ENCODE results near the gene CARD14. TPM values are rescaled to one million over a fixed set of nuclear protein-coding genes. Genes with fewer than 3 reads are reported as not detected.

CARD14 gene
- total and polyA plus RNA-seq, 4 donors: 0.13 to 0.55 (median 0.35) TPM

- Histone ChIP-seq H3K4me1 (ENCODE audit: control insufficient read depth in 1 of 2, insufficient read depth in 2 of 2, low read length in 2 of 2) (no peaks in the 10 kb centered on the region), H3K36me3 (ENCODE audit: control insufficient read depth in 1 of 2, insufficient read depth in 2 of 2, low read length in 1 of 2) (peaks cover 2 to 11% of the 10 kb centered on the region in 2 donors), H3K27me3 (ENCODE audit: control insufficient read depth in 1 of 2, insufficient read depth in 2 of 2, low read length in 1 of 2) (no peaks in the 10 kb centered on the region), H3K27ac (ENCODE audit: low read depth in 1 of 2, low read length in 2 of 2) (no peak overlapping the region), H3K9me3 (ENCODE audit: control insufficient read depth, low read length) (no peaks in the 10 kb centered on the region), H3K4me3 (ENCODE audit: low read length in 2 of 2) (no peak overlapping the region)
- WGBS, 2 donors: 84 to 86% methylated on average over 21 to 22 of the region's 22 CpGs
- no peak for ATAC-seq (ENCODE audit: low FRiP score)
- DNase-seq: peak in 1 of 2 donors; percentile 52
- intact Hi-C loops (cut with DNase I): no loop called here
Measured at GRCh38 chr17:80244871-80245509, 75.2 kb downstream of the CARD14 start.

DNA sequence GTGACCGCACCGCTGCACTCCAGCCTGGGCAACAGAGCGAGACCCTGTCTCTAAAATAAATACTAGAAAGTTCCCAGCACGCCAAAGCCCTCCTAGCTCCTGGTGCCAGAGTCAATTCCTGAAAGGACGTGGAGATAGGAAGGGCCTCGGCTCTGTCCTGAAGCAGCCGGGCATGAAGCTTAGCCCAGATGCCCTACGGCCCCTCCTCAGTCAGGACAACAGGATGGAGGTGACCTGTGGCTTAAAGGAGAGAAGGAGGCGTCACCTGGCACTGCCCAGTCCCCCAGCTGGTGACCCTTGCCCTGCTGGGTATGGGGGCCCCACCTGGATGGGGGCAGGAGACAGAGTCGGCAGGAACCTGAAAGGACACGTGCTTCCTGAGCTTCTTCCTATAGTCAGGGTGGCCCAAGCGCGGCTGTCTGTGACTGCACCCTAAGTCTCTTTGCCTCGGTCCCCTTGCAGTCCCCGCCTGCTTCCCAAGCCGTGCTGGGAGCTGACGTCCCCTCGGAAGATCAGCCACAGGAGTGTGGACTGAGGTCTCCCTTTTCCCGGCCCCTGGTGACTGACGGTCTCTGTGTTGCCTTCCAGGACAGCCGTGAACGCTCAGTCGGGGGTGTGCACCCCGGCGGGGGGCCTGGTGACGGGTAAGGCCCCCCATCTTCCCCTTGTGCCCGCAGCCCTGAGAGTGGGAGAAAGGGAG lies 75.9 kb downstream of the CARD14 start:
- Histone ChIP-seq H3K27ac (ENCODE audit: low read depth in 1 of 2, low read length in 2 of 2) (no peak overlapping the region), H3K36me3 (ENCODE audit: control insufficient read depth in 1 of 2, insufficient read depth in 2 of 2, low read length in 1 of 2) (peaks cover 2 to 11% of the 10 kb centered on the region in 2 donors), H3K4me1 (ENCODE audit: control insufficient read depth in 1 of 2, insufficient read depth in 2 of 2, low read length in 2 of 2) (no peaks in the 10 kb centered on the region), H3K4me3 (ENCODE audit: low read length in 2 of 2) (no peak overlapping the region), H3K27me3 (ENCODE audit: control insufficient read depth in 1 of 2, insufficient read depth in 2 of 2, low read length in 1 of 2) (no peaks in the 10 kb centered on the region), H3K9me3 (ENCODE audit: control insufficient read depth, low read length) (no peaks in the 10 kb centered on the region)
- intact Hi-C loops (cut with DNase I): no loop called here
- no peak for ATAC-seq (ENCODE audit: low FRiP score)
- DNase-seq: peak in 1 of 2 donors; percentile 64
- 91 to 92% methylated on average over 27 of the region's 27 CpGs for WGBS, 2 donors

GRCh38 chr17:80246266-80246681 lies 76.4 kb downstream of the CARD14 start:
- peak in 1 of 2 donors; percentile 47 for DNase-seq
- 93 to 96% methylated on average over 16 to 19 of the region's 19 CpGs for WGBS, 2 donors
- Histone ChIP-seq H3K9me3 (ENCODE audit: control insufficient read depth, low read length) (no peaks in the 10 kb centered on the region), H3K27ac (ENCODE audit: low read depth in 1 of 2, low read length in 2 of 2) (no peak overlapping the region), H3K4me1 (ENCODE audit: control insufficient read depth in 1 of 2, insufficient read depth in 2 of 2, low read length in 2 of 2) (no peaks in the 10 kb centered on the region), H3K4me3 (ENCODE audit: low read length in 2 of 2) (no peak overlapping the region), H3K36me3 (ENCODE audit: control insufficient read depth in 1 of 2, insufficient read depth in 2 of 2, low read length in 1 of 2) (peaks cover 2 to 11% of the 10 kb centered on the region in 2 donors), H3K27me3 (ENCODE audit: control insufficient read depth in 1 of 2, insufficient read depth in 2 of 2, low read length in 1 of 2) (no peaks in the 10 kb centered on the region)
- intact Hi-C loops (cut with DNase I): no loop called here
- ATAC-seq (ENCODE audit: low FRiP score): no peak

- WGBS, 2 donors: 90 to 92% methylated on average over 8 of the region's 8 CpGs
- no peak overlapping the region for H3K4me3 ChIP-seq (ENCODE audit: low read length in 2 of 2)
- no peak overlapping the region for H3K27ac ChIP-seq (ENCODE audit: low read depth in 1 of 2, low read length in 2 of 2)
- ATAC-seq (ENCODE audit: low FRiP score): no peak
- H3K9me3 ChIP-seq (ENCODE audit: control insufficient read depth, low read length): no peaks in the 10 kb centered on the region
- peak in 1 of 2 donors; percentile 48 for DNase-seq
- H3K27me3 ChIP-seq (ENCODE audit: control insufficient read depth in 1 of 2, insufficient read depth in 2 of 2, low read length in 1 of 2): no peaks in the 10 kb centered on the region
- no peaks in the 10 kb centered on the region for H3K4me1 ChIP-seq (ENCODE audit: control insufficient read depth in 1 of 2, insufficient read depth in 2 of 2, low read length in 2 of 2)
- H3K36me3 ChIP-seq (ENCODE audit: control insufficient read depth in 1 of 2, insufficient read depth in 2 of 2, low read length in 1 of 2): peaks cover 2 to 11% of the 10 kb centered on the region in 2 donors
- intact Hi-C loops (cut with DNase I): no loop called here
Measured at GRCh38 chr17:80246726-80247125, 76.9 kb downstream of the CARD14 start.

GRCh38 chr17:80247561-80247960 lies 77.7 kb downstream of the CARD14 start:
- WGBS, 2 donors: 94 to 95% methylated on average over 17 of the region's 17 CpGs
- no peaks in the 10 kb centered on the region for H3K9me3 ChIP-seq (ENCODE audit: control insufficient read depth, low read length)

GRCh38 chr17:80248001-80248893 lies 78.4 kb downstream of the CARD14 start:
- Histone ChIP-seq H3K4me3 (ENCODE audit: low read length in 2 of 2) (no peak overlapping the region), H3K9me3 (ENCODE audit: control insufficient read depth, low read length) (no peaks in the 10 kb centered on the region), H3K36me3 (ENCODE audit: control insufficient read depth in 1 of 2, insufficient read depth in 2 of 2, low read length in 1 of 2) (peaks cover 2 to 7% of the 10 kb centered on the region in 2 donors), H3K27ac (ENCODE audit: low read depth in 1 of 2, low read length in 2 of 2) (no peak overlapping the region), H3K4me1 (ENCODE audit: control insufficient read depth in 1 of 2, insufficient read depth in 2 of 2, low read length in 2 of 2) (no peaks in the 10 kb centered on the region), H3K27me3 (ENCODE audit: control insufficient read depth in 1 of 2, insufficient read depth in 2 of 2, low read length in 1 of 2) (no peaks in the 10 kb centered on the region)
- intact Hi-C loops (cut with DNase I): no loop called here
- ATAC-seq (ENCODE audit: low FRiP score) (no peak), DNase-seq (peak in 1 of 2 donors; percentile 67)
- WGBS, 2 donors: 93% methylated on average over 22 to 23 of the region's 23 CpGs

More at GRCh38 chr17:80247561-80247960, 77.7 kb downstream of the CARD14 start:
- intact Hi-C loops (cut with DNase I): no loop called here
- Histone ChIP-seq H3K4me1 (ENCODE audit: control insufficient read depth in 1 of 2, insufficient read depth in 2 of 2, low read length in 2 of 2) (no peaks in the 10 kb centered on the region), H3K27ac (ENCODE audit: low read depth in 1 of 2, low read length in 2 of 2) (no peak overlapping the region), H3K36me3 (ENCODE audit: control insufficient read depth in 1 of 2, insufficient read depth in 2 of 2, low read length in 1 of 2) (peaks cover 2 to 7% of the 10 kb centered on the region in 2 donors), H3K27me3 (ENCODE audit: control insufficient read depth in 1 of 2, insufficient read depth in 2 of 2, low read length in 1 of 2) (no peaks in the 10 kb centered on the region), H3K4me3 (ENCODE audit: low read length in 2 of 2) (no peak overlapping the region)
- DNase-seq (peak in 1 of 2 donors; percentile 65), ATAC-seq (ENCODE audit: low FRiP score) (no peak)

- Histone ChIP-seq H3K4me3 (ENCODE audit: low read length in 2 of 2) (no peak overlapping the region), H3K36me3 (ENCODE audit: control insufficient read depth in 1 of 2, insufficient read depth in 2 of 2, low read length in 1 of 2) (peaks cover 2 to 4% of the 10 kb centered on the region in 2 donors), H3K9me3 (ENCODE audit: control insufficient read depth, low read length) (no peaks in the 10 kb centered on the region), H3K27me3 (ENCODE audit: control insufficient read depth in 1 of 2, insufficient read depth in 2 of 2, low read length in 1 of 2) (no peaks in the 10 kb centered on the region), H3K27ac (ENCODE audit: low read depth in 1 of 2, low read length in 2 of 2) (no peak overlapping the region), H3K4me1 (ENCODE audit: control insufficient read depth in 1 of 2, insufficient read depth in 2 of 2, low read length in 2 of 2) (no peaks in the 10 kb centered on the region)
- intact Hi-C loops (cut with DNase I): no loop called here
- peak in 1 of 2 donors; percentile 74 for DNase-seq
- ATAC-seq (ENCODE audit: low FRiP score): no peak
- WGBS, 2 donors: 92 to 93% methylated on average over 26 of the region's 26 CpGs
Measured at GRCh38 chr17:80248894-80249710, 79.3 kb downstream of the CARD14 start.

DNA sequence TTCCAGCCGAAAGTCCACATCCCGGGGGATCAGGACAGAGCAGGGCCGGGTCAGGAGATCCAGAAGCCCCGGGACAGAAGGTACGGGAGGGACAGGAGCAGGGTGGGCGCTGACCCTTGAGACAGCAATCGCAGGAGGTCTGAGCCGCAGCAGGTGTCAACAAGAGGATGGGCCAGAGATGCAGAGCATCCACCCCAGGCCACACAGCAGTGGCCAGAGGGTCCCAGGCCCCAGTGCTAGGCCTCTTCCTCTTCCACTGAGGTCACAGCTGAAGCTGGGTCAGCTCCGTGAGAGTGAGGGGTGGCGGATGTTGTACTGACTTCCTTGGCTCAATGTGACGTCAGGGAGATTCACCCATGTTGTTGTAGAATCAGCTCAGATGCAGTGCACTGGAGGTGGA lies 82.1 kb downstream of the CARD14 start:
- WGBS, 2 donors: 91 to 93% methylated on average over 11 of the region's 11 CpGs
- Histone ChIP-seq H3K9me3 (ENCODE audit: control insufficient read depth, low read length) (no peaks in the 10 kb centered on the region), H3K27ac (ENCODE audit: low read depth in 1 of 2, low read length in 2 of 2) (no peak overlapping the region), H3K36me3 (ENCODE audit: control insufficient read depth in 1 of 2, insufficient read depth in 2 of 2, low read length in 1 of 2) (no peaks in the 10 kb centered on the region), H3K4me1 (ENCODE audit: control insufficient read depth in 1 of 2, insufficient read depth in 2 of 2, low read length in 2 of 2) (no peaks in the 10 kb centered on the region), H3K4me3 (ENCODE audit: low read length in 2 of 2) (no peak overlapping the region), H3K27me3 (ENCODE audit: control insufficient read depth in 1 of 2, insufficient read depth in 2 of 2, low read length in 1 of 2) (no peaks in the 10 kb centered on the region)
- DNase-seq (no peak), ATAC-seq (ENCODE audit: low FRiP score) (no peak)
- intact Hi-C loops (cut with DNase I): loop anchor here (2.0 to 10.0 kb wide), 2 partner anchors 29 to 107 kb away; partner anchors contain the start of gene EIF4A3 (in 1 of the 2)
